ENCODE data around the gene TMEM183A. TPM values are rescaled to one million over a fixed set of nuclear protein-coding genes. Genes with fewer than 3 reads are reported as not detected.

The TMEM183A gene
- total RNA-seq, 4 donors from 2014 or later = 48.8 to 69.3 (median 61.1) TPM

DNA sequence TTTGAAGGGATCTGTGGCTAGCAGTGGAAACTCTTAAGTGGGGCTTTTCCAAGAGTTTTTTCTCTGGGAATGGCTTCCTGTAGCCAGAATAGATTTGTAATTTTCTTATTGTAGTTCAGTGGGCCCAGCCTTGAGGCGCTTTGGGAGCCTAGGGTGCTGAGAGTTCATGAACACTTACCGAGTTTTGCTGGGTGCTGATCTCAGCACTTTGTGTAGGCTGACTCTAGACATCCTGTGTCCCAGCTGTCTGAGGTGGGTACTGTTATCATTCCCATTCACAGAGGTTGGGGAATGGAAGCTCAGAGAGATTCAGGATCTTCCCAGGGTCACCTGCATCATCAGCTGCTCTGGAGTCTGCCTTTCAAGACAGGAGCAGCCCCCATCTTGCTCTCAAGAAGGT, 26.1 kb downstream of the TMEM183A start:
- WGBS, 2 donors = 82 to 96% methylated on average over 2 of the region's 2 CpGs
- H3K4me3 ChIP-seq (ENCODE audit: low read depth, poor library complexity, severe bottlenecking) = no peak overlapping the region
- no peak for TF ChIP-seq POLR2A (IDR thresholded peaks at IDR 0.05)
- TF ChIP-seq, protein P1, sequence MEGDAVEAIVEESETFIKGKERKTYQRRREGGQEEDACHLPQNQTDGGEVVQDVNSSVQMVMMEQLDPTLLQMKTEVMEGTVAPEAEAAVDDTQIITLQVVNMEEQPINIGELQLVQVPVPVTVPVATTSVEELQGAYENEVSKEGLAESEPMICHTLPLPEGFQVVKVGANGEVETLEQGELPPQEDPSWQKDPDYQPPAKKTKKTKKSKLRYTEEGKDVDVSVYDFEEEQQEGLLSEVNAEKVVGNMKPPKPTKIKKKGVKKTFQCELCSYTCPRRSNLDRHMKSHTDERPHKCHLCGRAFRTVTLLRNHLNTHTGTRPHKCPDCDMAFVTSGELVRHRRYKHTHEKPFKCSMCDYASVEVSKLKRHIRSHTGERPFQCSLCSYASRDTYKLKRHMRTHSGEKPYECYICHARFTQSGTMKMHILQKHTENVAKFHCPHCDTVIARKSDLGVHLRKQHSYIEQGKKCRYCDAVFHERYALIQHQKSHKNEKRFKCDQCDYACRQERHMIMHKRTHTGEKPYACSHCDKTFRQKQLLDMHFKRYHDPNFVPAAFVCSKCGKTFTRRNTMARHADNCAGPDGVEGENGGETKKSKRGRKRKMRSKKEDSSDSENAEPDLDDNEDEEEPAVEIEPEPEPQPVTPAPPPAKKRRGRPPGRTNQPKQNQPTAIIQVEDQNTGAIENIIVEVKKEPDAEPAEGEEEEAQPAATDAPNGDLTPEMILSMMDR (IDR thresholded peaks at IDR 0.05) = no peak
- intact Hi-C loops (cut with DNase I; ENCODE audit: low total_unique reads) = no loop called here
- DNase-seq (ENCODE audit: low spot score in 2 of 2) = no peak

GRCh38 chr1:203033917-203034316, 26.7 kb downstream of the TMEM183A start:
- no peak for DNase-seq (ENCODE audit: low spot score in 2 of 2)
- H3K4me3 ChIP-seq (ENCODE audit: low read depth, poor library complexity, severe bottlenecking) = no peak overlapping the region
- intact Hi-C loops (cut with DNase I; ENCODE audit: low total_unique reads) = no loop called here
- 82 to 83% methylated on average over 2 of the region's 2 CpGs for WGBS, 2 donors
- no peak for TF ChIP-seq POLR2A (IDR thresholded peaks at IDR 0.05)

DNA sequence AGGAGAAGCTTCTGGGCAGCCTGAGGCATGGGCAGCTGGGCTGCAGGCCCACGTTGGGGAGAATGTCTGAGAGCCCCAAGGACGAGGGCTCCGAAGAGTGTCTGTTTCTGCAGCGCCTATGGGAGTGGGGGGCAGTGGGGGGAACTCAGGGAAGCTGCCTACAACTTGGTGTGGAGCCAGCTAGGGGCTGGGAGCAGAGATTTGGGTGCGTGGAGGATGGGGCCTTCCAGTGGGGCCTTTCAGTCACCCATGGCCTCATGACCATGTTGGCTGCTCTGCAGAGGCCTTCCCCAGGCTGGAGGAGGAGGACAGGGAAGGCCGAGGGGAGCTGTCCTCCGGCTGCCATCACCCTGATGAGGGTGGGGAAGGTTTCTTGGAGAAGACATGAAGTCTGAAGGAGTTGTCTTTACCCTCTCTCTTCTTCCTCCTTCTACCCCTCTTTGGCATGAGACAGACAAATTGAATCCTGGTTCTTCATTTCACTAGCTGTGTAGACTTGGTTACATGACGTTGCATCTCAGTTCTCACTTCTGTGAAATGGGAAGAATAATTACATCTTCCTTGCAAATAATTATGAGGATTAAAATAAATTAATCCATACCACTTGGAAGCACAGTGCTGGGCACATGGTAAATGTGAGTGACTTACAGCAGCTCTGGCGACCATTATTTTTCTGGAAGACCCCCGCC, 27.4 kb downstream of the TMEM183A start:
- DNase-seq (ENCODE audit: low spot score in 2 of 2) = no peak
- TF ChIP-seq, protein P1 (IDR thresholded peaks at IDR 0.05) = no peak
- no peak for TF ChIP-seq POLR2A (IDR thresholded peaks at IDR 0.05)
- WGBS, 2 donors = 86 to 90% methylated on average over 10 of the region's 10 CpGs
- intact Hi-C loops (cut with DNase I; ENCODE audit: low total_unique reads) = loop anchor here (5.0 kb wide), 1 partner anchor 183 kb away; no protein-coding TSS in a partner anchor
- no peak overlapping the region for H3K4me3 ChIP-seq (ENCODE audit: low read depth, poor library complexity, severe bottlenecking)

- TF ChIP-seq, protein P1 (IDR thresholded peaks at IDR 0.05) = no peak
- no peak overlapping the region for H3K4me3 ChIP-seq (ENCODE audit: low read depth, poor library complexity, severe bottlenecking)
- intact Hi-C loops (cut with DNase I; ENCODE audit: low total_unique reads) = loop anchor here (5.0 kb wide), 1 partner anchor 182 kb away; no protein-coding TSS in a partner anchor
- DNase-seq (ENCODE audit: low spot score in 2 of 2) = no peak
- WGBS, 2 donors = 75 to 81% methylated on average over 15 of the region's 15 CpGs
These were observed 28.2 kb downstream of the TMEM183A start for GRCh38 chr1:203035111-203036000.

GRCh38 chr1:203036135-203036534, 29.0 kb downstream of the TMEM183A start:
- no peak for DNase-seq (ENCODE audit: low spot score in 2 of 2)
- no peak overlapping the region for H3K4me3 ChIP-seq (ENCODE audit: low read depth, poor library complexity, severe bottlenecking)
- intact Hi-C loops (cut with DNase I; ENCODE audit: low total_unique reads) = loop anchor here (5.0 kb wide), 1 partner anchor 181 kb away; no protein-coding TSS in a partner anchor
- 71 to 82% methylated on average over 4 of the region's 4 CpGs for WGBS, 2 donors
- TF ChIP-seq, protein P1 (IDR thresholded peaks at IDR 0.05) = no peak
- TF ChIP-seq POLR2A (IDR thresholded peaks at IDR 0.05) = no peak

DNA sequence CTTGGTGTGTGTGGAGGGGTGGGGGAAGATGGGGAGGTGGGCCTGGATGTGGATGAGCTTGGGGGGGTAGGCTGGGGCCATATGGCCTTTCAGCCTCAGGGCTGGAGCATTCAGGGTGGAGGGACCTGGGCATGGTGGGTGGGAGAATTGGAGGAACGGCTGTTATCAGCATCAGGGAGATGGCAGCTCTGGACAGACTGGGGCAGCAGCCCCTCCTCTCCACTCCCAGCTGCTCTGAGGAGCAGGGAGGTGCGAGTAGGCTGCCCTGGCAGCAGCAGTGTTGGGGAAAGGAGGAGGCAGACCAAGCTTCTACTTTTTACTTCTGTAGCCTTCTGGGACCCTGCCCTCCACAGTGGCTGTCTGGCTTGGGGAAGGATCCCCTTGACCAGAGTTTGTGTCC, 29.4 kb downstream of the TMEM183A start:
- no peak for DNase-seq (ENCODE audit: low spot score in 2 of 2)
- WGBS, 2 donors = 41 to 54% methylated on average over 2 of the region's 2 CpGs
- no peak overlapping the region for H3K4me3 ChIP-seq (ENCODE audit: low read depth, poor library complexity, severe bottlenecking)
- intact Hi-C loops (cut with DNase I; ENCODE audit: low total_unique reads) = loop anchor here (5.0 kb wide), 1 partner anchor 181 kb away; no protein-coding TSS in a partner anchor
- no peak for TF ChIP-seq POLR2A (IDR thresholded peaks at IDR 0.05)
- TF ChIP-seq, protein P1 (IDR thresholded peaks at IDR 0.05) = no peak

All from lower leg skin (tissue), 4 donors.